Measurements from ENCODE around the gene RNF157. TPM values are rescaled to one million over a fixed set of nuclear protein-coding genes. Genes with fewer than 3 reads are reported as not detected.

RNF157 gene
- total and polyA plus RNA-seq, 2 of the 13 experiments (the other 11 are each of a cell fraction or from before 2014, with no cell fraction given), result 0.44 to 1.5 TPM

DNA sequence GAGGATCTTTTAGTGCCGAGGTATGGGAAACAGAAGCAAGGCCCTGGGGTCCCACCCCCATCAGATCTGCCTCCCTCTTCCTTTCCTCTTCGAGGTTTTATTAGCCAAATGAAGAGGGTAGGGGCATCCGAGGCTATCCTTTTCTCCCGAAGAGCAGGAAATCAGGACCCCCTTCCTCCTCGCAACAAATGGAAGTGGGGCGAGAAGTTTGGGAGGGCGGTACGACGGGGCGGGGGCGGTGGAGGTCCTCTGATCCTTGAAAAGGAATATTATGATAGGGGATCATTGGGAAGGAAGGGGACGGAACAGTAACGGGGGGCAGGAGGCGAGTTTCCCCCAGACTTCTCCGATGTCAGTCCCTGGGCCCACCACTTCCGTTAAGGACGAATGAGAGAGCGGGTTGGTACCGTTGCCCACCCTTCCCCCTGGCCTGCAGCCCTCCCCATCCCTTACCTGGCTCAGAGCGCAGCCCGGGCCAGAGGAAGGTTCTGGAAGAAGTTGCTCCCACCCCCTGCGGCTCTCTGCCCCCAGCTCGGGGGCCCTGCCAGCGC is 99.6 kb downstream of the RNF157 start:
- no peaks in the 10 kb centered on the region for H4K20me1 ChIP-seq (ENCODE audit: insufficient read depth, low read length)
- WGBS (ENCODE audit: low lambda C conversion rate), result 60% methylated on average over 19 of the region's 24 CpGs
- ChIA-PET CTCF (ENCODE audit: low intra/inter-chr PET ratio, low total read pairs) (no interaction called here), POLR2A (interaction anchor here (1.0 to 1.9 kb wide), 4 partner anchors 8 to 69 kb away, joined by 3 to 11 read pairs (median 4); partner anchors contain the start of gene SRP68)
- H3K9ac ChIP-seq (ENCODE audit: insufficient read depth, low read depth, low read length), result no peak overlapping the region
- DNase-seq (ENCODE audit: low spot score) (no peak), FAIRE-seq (no peak), ATAC-seq (no peak)
- H3K79me2 ChIP-seq (ENCODE audit: insufficient read depth, low read length), result no peaks in the 10 kb centered on the region
- no peaks in the 10 kb centered on the region for H3K36me3 ChIP-seq (replicated peaks in 1 of 2; ENCODE audit: control insufficient read depth in 1 of 2, insufficient read depth in 2 of 2, low read length in 2 of 2)
- in situ Hi-C loops (cut with HindIII; ENCODE audit: extremely low pct_ligation_motif_present, low pct_unique_long_range_greater_than_20kb) (no loop called here), intact Hi-C loops (cut with micrococcal nuclease; ENCODE audit: unreplicated experiment) (no loop called here)
- TF ChIP-seq SKI (IDR thresholded peaks at IDR 0.05; ENCODE audit: partially characterized antibody), result no peak
- no peak for TF ChIP-seq ZNF350 (CRISPR knock-in tag; IDR thresholded peaks at IDR 0.05; ENCODE audit: borderline replicate concordance, low read depth)
- TF ChIP-seq ZBTB44 (CRISPR knock-in tag; IDR thresholded peaks at IDR 0.05), result no peak
- TF ChIP-seq FOSL1 (CRISPR knock-in tag; IDR thresholded peaks at IDR 0.05; ENCODE audit: borderline replicate concordance), result no peak
- no peak for TF ChIP-seq TCF7 (IDR thresholded peaks at IDR 0.05; ENCODE audit: low read depth)
- TF ChIP-seq XRCC5 (optimal IDR thresholded peaks at IDR 0.05; ENCODE audit: low read length), result no peak
- no peak for TF ChIP-seq ZNF816 (CRISPR knock-in tag; IDR thresholded peaks at IDR 0.05; ENCODE audit: borderline replicate concordance)
- no peak for TF ChIP-seq PAX8 (CRISPR knock-in tag; IDR thresholded peaks at IDR 0.05; ENCODE audit: borderline replicate concordance)
- peak; percentile 89 for TF ChIP-seq NCOA1 (CRISPR knock-in tag; IDR thresholded peaks at IDR 0.05)
- TF ChIP-seq ZNF484 (CRISPR knock-in tag; IDR thresholded peaks at IDR 0.05; ENCODE audit: borderline replicate concordance, low read depth), result no peak
- 0 out of 2 replicates have a peak, but pooled peaks have one; percentile 38 for TF ChIP-seq AHDC1 (CRISPR knock-in tag; IDR thresholded peaks at IDR 0.05; ENCODE audit: borderline replicate concordance)
- TF ChIP-seq FOXO4 (CRISPR knock-in tag; conservative IDR thresholded peaks at IDR 0.05), result 0 out of 2 replicates have a peak, but pooled peaks have one; percentile 41
- no peak for TF ChIP-seq ZMYM4 (CRISPR knock-in tag; IDR thresholded peaks at IDR 0.05)
- H3K4me3 ChIP-seq (replicated peaks in 1 of 3; ENCODE audit: insufficient read depth in 1 of 3, low read depth in 2 of 3, low read length in 3 of 3), result peak overlapping the region in 2 of 3 experiments; percentile 56 to 71; a peak in 2 of 6 replicates
- H3K4me1 ChIP-seq (ENCODE audit: insufficient read depth, low read length), result peaks cover 77% of the 10 kb centered on the region
- H3K4me2 ChIP-seq (ENCODE audit: low read depth, low read length), result peak overlapping the region; percentile 90
- no peak overlapping the region for H3K27ac ChIP-seq (ENCODE audit: extremely low read length, insufficient read depth, low read length)
- H3K27me3 ChIP-seq (ENCODE audit: control insufficient read depth in 1 of 2, insufficient read depth in 2 of 2, low read length in 2 of 2), result peaks cover 3 to 26% of the 10 kb centered on the region in 2 experiments
- no peak overlapping the region for H2AFZ ChIP-seq (ENCODE audit: low read length)
- BruUV-seq (replicated peaks), result no TSS peak
- no peaks in the 10 kb centered on the region for H3K9me3 ChIP-seq (ENCODE audit: low read length)
